NCI-H2171 treated with DMSO at 0.1 percent for 48 hours (cell line): ENCODE measurements around the gene ZBTB38.
A peak's percentile ranks its signal among the peaks of the same experiment; 100 is the strongest.

Source experiments
- DNase-seq: peaks from one replicate; lab custom pipeline; 2025; lab: John Stamatoyannopoulos, UW

Gene ZBTB38

GRCh38 chr3:141403576-141403975 lies 35.3 kb downstream of the ZBTB38 start:
- DNase-seq = no peak

- no peak for DNase-seq
Observed at GRCh38 chr3:141405025-141405424, 36.7 kb downstream of the ZBTB38 start.

DNA sequence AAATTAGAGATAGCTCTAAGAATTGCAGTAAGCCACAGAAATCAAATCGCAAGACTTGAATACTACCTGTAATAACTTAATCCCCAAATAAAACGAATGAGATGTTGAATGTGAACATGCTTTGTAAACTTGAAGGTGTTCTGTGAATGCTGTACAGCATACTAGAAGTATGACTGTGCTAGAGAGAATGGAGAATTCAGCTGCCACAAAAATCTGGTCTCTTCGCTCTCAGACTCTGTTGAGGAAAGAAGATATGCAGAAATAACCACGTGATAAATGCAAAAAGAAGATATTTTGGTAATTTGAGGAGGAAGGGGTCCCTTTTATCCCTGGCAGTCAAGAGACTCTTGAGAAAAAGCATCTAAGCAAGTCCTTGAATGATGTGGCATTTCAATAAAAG lies 37.3 kb downstream of the ZBTB38 start:
- DNase-seq = no peak

DNA sequence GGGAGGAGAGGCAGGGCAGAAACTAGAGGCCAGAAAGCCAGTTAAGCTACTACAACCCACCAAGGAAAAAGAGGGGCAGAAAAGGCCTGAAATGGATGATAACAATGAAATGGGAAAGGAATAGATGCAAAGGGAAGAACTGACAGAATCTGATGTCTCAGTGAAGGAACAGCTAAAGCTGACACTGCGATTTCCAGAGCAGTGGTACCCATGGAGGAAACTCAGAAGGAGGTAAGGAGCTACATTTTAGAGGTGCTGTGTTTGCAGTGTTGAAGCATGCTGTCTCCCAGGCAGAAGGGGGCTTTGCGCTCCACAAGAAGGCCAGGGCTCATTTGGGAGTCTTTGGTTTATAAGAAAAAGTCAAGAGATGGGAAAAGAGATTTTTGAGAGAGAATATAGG lies 38.0 kb downstream of the ZBTB38 start:
- DNase-seq = no peak

GRCh38 chr3:141407047-141407446 lies 38.7 kb downstream of the ZBTB38 start:
- no peak for DNase-seq

- DNase-seq = no peak
Observed at GRCh38 chr3:141407825-141408224, 39.5 kb downstream of the ZBTB38 start.

DNA sequence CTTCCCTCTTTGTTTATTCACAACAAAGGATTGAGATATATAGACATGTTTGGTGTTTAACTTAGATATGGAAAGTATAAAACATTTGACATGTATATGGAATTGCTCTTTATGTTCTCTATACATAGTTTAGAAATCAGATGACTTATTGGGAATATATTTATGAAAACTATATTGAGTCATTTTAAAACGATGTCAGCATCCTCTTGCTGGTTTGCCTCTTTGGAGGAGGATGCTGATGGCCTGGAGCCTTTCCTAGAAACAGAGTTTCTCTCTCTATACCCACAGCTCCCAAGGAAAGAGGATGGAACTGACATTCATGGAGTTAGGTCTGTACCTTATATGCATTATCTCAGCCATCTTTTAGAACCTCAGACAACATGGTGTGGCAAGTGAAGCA lies 40.3 kb downstream of the ZBTB38 start:
- no peak for DNase-seq

- DNase-seq = no peak
Observed at GRCh38 chr3:141409940-141410241, 41.6 kb downstream of the ZBTB38 start.

DNA sequence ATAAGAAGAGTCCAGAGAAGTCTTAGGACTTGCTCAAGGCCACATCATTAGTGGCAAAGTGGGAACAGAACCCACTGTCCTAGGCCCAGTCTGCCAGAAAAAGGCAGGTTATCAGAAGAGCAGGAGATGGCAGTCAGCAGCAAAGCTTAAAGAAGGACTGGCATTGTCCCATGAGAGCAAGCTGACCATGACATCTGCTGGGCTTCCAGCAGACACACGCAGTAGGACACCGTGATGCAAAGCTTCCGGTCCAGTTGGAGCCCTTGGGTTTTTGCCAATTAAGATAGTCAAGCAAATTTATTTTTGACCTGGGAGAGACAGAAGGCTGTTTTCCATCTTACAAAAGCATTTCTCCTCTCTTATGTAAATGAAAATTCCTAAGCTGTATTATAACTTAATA lies 42.1 kb downstream of the ZBTB38 start:
- DNase-seq = no peak

DNA sequence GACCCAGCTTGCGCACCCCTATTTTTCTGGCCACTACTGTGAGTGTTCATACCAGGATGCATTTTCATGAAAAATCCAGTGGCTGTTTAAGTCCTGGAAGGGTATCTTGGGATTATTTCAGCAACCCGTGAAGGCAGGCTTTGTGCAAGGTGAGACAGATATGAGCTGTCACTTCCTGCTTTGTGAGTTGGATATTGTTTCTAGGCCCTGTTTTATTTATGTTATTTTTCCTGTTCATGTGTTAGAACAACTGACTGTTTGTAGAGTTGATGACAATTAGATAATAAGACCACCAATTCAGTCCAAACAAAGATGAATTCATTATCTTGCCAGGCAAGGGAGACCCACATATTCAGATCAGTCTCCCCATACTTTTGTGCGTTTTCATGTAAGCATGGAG lies 42.5 kb downstream of the ZBTB38 start:
- no peak for DNase-seq

GRCh38 chr3:141411251-141411771 lies 43.0 kb downstream of the ZBTB38 start:
- DNase-seq = no peak

DNA sequence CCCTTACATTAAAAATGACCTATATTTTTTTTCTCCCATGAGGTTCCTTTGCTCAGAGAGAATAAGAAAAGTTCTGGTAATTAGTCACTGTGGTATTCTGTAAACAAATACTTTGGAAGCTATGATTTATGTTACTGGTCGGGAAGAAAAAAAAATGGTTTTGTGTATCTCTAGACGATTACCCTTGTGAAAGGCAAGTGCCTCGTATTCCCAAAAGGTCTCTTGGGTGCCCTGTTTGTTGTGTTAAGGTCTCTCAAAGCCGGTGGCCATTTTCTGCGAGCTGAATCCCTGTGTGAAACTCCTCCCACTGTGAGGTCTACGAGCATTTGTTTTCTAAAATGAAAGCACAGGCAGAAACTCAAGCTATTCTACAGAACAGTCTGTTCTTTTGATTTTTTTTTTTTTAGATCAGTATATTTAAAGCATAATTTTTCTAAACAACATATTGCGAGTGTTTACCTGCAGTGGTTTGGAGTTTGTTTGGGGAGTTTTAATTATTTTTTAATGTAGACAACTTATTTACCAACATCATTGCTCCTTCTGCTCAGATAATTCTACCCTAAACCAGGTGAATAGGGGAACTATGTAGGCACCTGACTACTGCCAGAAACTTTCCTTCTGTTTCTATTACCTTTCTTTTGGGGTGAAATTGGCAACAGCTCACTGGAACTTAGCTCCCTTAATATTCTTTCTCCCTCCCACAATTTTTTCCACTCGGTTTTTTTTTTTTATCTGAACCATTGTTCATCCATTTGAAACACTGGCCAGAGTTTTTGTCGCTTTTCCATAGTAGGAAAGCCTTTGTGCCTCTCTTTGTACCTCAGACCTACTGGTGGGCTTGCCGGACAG lies 44.0 kb downstream of the ZBTB38 start:
- DNase-seq = peak; percentile 37

DNA sequence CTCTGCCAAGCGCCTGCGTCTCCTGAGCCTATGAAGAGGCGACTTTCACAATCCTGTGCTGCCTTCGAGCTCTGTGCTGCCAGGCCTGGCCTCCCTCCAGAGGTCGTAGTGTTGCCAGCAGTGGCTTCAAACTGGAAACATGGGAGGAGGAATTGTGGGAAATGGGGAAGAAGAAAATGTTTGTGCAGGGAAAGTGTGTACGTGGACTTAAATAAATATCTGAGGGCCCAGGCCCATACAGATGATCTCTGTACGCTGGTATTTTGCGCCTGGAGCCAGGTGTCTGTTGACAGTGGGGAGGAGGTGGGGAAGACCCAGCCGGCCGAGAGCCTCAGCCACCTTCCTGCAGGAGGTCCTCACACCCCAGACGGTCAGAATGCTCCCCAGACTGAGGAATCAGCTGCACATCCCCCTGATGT lies 44.6 kb downstream of the ZBTB38 start:
- DNase-seq = no peak

- no peak for DNase-seq
Observed at GRCh38 chr3:141413391-141413790, 45.1 kb downstream of the ZBTB38 start.

DNA sequence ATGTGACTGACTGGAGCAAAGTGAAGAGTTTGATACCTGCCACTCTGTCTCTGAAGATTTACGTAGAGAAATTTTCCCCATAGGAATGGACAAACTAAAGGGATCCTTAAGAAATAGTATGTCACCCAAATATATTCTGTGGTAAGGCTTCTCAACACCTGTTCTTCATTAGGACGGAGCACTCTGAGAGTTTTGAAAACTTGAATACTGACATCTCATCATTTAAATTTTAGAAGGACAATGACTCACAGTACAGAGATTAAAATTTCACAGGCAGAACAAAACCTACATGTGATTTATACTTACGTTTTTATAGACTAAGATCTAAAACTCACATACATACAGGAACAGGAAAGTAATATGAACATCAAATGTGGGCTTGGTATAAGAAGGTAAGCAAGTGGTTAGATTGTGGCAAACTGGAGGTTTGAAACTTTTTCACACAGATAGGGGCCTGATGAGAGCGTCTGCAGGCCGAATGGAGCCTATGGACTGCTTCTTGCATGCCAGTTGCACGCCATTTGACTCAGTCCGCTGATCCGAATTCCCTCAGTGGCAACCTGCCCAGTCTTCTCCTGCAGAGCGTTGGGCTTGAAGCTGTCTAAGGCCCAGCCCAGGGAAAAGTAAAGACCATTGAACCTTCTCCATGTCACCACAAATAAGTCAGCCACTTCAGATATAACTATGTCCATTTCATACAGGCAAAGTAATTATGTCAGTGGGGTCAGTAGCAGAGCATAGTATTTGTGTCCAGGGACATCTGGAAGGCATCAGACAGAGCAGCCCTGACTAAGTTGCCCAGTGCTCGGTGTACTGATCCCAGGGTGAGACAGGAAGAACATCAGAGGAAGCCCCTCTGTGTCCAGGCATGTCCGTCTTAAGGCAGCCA lies 45.7 kb downstream of the ZBTB38 start:
- no peak for DNase-seq

- no peak for DNase-seq
Observed at GRCh38 chr3:141414800-141415462, 46.6 kb downstream of the ZBTB38 start.

DNA sequence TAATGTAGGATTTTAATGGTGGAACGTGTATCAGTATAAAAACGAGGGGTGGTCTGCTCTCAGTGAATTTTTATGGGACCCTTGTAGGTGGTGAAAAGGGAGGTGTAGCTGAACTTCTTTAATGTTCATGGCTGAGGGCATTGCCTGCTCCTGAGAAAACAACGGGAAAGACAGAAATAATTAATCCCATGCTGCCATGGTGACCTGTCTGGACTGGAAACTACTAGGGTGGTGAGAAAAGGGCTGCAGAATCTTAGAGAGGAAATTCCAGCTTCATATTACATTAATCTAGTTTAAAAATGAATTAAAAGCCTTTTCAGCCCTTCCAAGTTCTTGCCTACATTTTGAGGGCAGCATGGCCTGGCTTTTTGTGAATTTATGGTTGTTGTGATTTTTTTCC lies 47.6 kb downstream of the ZBTB38 start:
- DNase-seq = no peak
